Left lung (tissue), 10 donors: ENCODE data around the gene TTC21A. TPM values are rescaled to one million over a fixed set of nuclear protein-coding genes. Genes with fewer than 3 reads are reported as not detected.

Experiments used
- ATAC-seq: fragments of 200-7000 bp; cut with Tn5 transposase; one replicate; pipeline ENCODE4 v1.9.1; 2020; ENCODE audit warnings: moderate library complexity
- DNase-seq, 4 donors: peaks; one replicate each; pipeline ENCODE4 v3.0.0-alpha.2; 2013 to 2020
- H3K27ac ChIP-seq, 2 donors: fragments of 200-600 bp; sonication (generic) in 1 of 2; one replicate each; pipeline versions ENCODE4 v1.5.0 to v1.8.0; 2020 to 2021
- H3K27me3 ChIP-seq, 2 donors: fragments of 200-600 bp; sonication (generic) in 1 of 2; one replicate each; pipeline versions ENCODE4 v1.5.0 to v1.8.0; 2020 to 2021
- H3K36me3 ChIP-seq, 2 donors: fragments of 200-600 bp; sonication (generic) in 1 of 2; one replicate each; pipeline versions ENCODE4 v1.5.0 to v1.8.0; 2020 to 2021
- H3K4me1 ChIP-seq, 2 donors: fragments of 200-600 bp; one replicate each; pipeline ENCODE4 v1.8.0; 2021
- H3K4me3 ChIP-seq, 2 donors: fragments of 200-600 bp; sonication (generic) in 1 of 2; one replicate each; pipeline versions ENCODE4 v1.5.0 to v1.8.0; 2020 to 2021; ENCODE audit warnings: mild to moderate bottlenecking in 1 of 2
- H3K9me3 ChIP-seq, 2 donors: fragments of 200-600 bp; sonication (generic) in 1 of 2; one replicate each; pipeline versions ENCODE4 v1.5.0 to v1.8.0; 2020 to 2021
- intact Hi-C, 2 donors: fragments of 100-400 bp; cut with DNase I; formaldehyde crosslinking; loops; one replicate each; pipeline versions ENCODE4 v1.11.2 to v1.14.2; 2022
- polyA plus RNA-seq, 6 donors: library from polyadenylated mRNA; unstranded; fragments of 120-200 nt; gene quantifications; one replicate each; pipeline ENCODE4 v1.2.1, GENCODE V29; 2013; ENCODE audit not compliant: insufficient read length in 6 of 6
- total RNA-seq, 2 donors: library from RNA; stranded (reverse); fragmentation: NEBNext Ultra II Directional; extraction: Animal tissue kit (Norgen Biotek cat#: 25700); gene quantifications; one replicate each; pipeline ENCODE4 v1.2.1, GENCODE V29; 2021
- TF ChIP-seq, protein P1 (sequence below), 2 donors: fragments of 200-600 bp; sonication (generic) in 1 of 2; IDR thresholded peaks; one replicate each; pipeline versions ENCODE4 v1.5.0 to v1.8.0; 2021; ENCODE audit warnings: antibody characterized with exemption in 2 of 2
- donor health status: DM: no; HTN: yes; CAD: no.
- donor health status: DM: no; HTN: no; CAD: no.

TTC21A gene
- total and polyA plus RNA-seq, 8 donors = 7.1 to 21.8 (median 14.3) TPM

DNA sequence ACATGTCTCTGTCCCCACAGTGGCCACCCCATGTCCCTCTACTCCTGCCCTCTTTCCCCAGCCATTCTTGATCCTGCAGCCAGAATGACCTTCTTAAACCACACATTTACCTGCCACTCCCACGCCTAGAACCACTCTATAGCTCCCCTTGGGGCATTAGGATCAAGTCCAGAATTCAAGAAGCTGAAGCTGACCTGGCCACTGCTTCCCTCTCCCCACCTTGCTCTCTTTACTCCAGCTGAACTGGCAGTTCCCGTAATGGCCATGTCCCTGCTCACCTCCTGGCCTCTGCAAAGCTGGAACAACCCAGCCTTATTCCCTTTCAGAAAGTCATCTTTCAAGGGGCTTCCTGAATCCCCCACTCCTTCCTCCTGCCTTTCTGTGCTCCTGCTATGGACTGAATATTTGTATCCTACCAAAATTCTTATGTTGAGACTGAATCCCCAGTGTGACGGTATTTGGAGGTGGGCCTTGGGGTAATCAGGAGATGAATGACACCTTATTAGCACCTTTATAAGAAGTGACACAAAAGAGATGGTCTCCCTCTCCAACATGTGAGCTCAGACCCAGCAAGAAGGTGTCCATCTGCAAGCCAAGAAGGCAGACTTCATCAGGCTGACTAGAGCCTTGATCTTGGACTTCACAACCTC, 42.1 kb downstream of the TTC21A start:
- TF ChIP-seq, protein P1, sequence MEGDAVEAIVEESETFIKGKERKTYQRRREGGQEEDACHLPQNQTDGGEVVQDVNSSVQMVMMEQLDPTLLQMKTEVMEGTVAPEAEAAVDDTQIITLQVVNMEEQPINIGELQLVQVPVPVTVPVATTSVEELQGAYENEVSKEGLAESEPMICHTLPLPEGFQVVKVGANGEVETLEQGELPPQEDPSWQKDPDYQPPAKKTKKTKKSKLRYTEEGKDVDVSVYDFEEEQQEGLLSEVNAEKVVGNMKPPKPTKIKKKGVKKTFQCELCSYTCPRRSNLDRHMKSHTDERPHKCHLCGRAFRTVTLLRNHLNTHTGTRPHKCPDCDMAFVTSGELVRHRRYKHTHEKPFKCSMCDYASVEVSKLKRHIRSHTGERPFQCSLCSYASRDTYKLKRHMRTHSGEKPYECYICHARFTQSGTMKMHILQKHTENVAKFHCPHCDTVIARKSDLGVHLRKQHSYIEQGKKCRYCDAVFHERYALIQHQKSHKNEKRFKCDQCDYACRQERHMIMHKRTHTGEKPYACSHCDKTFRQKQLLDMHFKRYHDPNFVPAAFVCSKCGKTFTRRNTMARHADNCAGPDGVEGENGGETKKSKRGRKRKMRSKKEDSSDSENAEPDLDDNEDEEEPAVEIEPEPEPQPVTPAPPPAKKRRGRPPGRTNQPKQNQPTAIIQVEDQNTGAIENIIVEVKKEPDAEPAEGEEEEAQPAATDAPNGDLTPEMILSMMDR (IDR thresholded peaks at IDR 0.05) = no peak
- no peaks in the 10 kb centered on the region for H3K27me3 ChIP-seq
- H3K27ac ChIP-seq = peak overlapping the region; percentile 99
- peak overlapping the region in 1 of 2 donors; percentile 93 for H3K4me3 ChIP-seq
- intact Hi-C loops = loop anchor here in 1 of 2 donors (5.0 kb wide), 1 partner anchor 33 kb away; no protein-coding TSS in a partner anchor
- peaks cover 0 to 19% of the 10 kb centered on the region in 2 donors for H3K36me3 ChIP-seq
- H3K4me1 ChIP-seq = peaks cover 61 to 85% of the 10 kb centered on the region in 2 donors
- ATAC-seq = no peak
- H3K9me3 ChIP-seq = no peaks in the 10 kb centered on the region
- no peak for DNase-seq

DNA sequence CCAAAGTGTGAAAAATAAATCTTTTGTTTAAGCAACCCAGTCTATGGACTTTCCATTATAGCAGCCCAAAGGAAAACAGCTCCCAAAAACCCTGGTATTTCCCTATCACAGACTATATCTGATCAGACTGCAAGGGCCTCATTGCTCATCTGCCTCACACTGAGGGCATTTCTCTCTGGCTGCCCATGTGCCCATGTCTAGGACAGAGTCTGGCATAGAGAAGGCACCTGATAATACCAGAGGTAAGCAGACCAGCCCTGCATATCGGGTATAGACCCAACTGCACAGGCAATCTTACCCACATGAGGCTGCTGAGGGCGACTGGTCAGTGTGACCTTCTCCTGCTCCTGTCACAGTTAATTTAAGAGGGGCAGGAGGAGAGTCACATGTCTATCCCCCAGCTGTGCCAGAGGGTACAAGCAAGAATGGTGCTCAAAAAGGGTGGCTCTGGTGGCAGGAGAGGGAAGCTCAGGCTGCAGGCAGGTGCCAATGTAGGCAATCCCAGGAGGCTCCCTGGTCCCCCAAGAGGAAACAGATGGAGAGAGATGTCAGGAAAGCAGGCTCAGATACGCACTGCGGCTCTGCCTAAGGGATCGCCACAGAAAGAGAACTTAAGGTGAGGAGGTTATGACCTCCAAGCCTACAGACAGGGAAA, 42.8 kb downstream of the TTC21A start:
- H3K4me3 ChIP-seq = peak overlapping the region; percentile 93
- no peak for DNase-seq
- peaks cover 0 to 13% of the 10 kb centered on the region in 2 donors for H3K36me3 ChIP-seq
- no peaks in the 10 kb centered on the region for H3K9me3 ChIP-seq
- intact Hi-C loops = no loop called here
- peak overlapping the region; percentile 99 for H3K27ac ChIP-seq
- H3K4me1 ChIP-seq = peaks cover 61 to 81% of the 10 kb centered on the region in 2 donors
- no peaks in the 10 kb centered on the region for H3K27me3 ChIP-seq
- ATAC-seq = no peak
- TF ChIP-seq, protein P1 (IDR thresholded peaks at IDR 0.05) = no peak

DNA sequence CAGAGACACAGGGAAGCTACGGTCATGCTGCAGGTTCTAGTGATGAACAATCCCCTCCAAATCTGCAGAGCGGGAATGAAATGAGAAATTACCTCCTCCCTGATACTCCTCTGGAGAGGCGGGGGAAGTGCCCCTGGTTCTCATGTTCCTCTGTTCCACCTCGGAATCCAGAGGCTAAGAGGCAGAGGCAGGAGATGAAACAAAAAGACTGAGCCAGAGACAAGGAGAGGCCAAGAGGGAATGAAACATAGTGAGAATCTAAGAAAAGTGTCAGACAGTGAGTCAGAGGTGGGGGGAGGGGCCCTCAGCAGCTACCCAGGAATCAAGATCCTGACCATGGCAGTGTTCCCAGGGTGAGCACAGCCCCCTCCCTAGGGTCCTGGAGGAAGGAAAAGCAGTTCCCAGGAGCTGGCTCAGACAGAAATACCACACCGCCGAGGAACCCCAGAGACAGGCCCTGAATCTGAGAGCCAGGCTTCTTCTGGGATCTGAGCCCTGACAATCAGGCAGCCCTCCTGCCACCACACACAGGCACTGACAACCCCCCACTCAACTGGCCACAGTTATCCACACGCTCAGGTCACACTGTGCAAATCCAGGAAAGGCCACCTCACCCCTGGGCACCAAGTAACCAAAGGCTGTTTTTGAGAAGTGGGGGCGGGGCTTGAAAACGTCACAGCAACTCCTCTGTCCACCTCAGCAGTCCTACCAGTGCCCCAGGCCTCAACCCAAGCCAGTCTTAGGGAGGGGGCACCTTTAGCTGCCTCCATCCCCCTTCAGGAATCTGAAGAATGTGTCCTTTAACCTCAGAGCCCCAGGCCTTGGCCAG, 43.5 kb downstream of the TTC21A start:
- Histone ChIP-seq H3K4me3 (peak overlapping the region; percentile 93), H3K27ac (peak overlapping the region; percentile 99), H3K4me1 (peaks cover 61 to 73% of the 10 kb centered on the region in 2 donors), H3K27me3 (no peaks in the 10 kb centered on the region), H3K36me3 (peaks cover 0 to 5% of the 10 kb centered on the region in 2 donors), H3K9me3 (no peaks in the 10 kb centered on the region)
- intact Hi-C loops = no loop called here
- ATAC-seq = peak; percentile 26
- peak in 3 of 4 donors; percentile 75 to 93 (median 89) for DNase-seq
- TF ChIP-seq, protein P1 (IDR thresholded peaks at IDR 0.05) = no peak

DNA sequence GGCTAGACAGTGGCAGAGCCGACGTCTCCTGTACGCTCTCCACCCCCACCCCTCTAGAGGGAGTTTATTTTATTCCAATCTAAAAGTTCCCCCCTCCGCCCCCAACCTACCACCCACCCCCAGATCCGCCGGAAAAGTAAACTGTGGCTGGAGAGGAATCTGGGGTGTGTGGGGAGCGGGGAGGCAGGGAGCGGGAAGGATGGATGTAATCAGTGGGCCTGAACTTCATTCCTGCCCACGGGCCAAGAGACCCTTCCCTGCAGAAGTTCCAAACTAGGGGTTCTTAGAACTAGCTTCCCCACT, 46.4 kb downstream of the TTC21A start:
- intact Hi-C loops = no loop called here

More for the DNA sequence above, 46.4 kb downstream of the TTC21A start:
- ATAC-seq (no peak), DNase-seq (no peak)
- Histone ChIP-seq H3K4me3 (peak overlapping the region; percentile 11 to 93), H3K36me3 (no peaks in the 10 kb centered on the region), H3K27ac (peak overlapping the region; percentile 99), H3K4me1 (peaks cover 33 to 44% of the 10 kb centered on the region in 2 donors), H3K27me3 (no peaks in the 10 kb centered on the region), H3K9me3 (no peaks in the 10 kb centered on the region)
- TF ChIP-seq, protein P1 (IDR thresholded peaks at IDR 0.05) = no peak
